H1 (cell line): ENCODE results near the gene GAB3. TPM values are rescaled to one million over a fixed set of nuclear protein-coding genes. Genes with fewer than 3 reads are reported as not detected.

Source experiments
- CTCF ChIA-PET: fragments of 300-600 bp; sonication (Branson Sonifier 250); formaldehyde crosslinking; loops from one replicate; lab custom pipeline; 2021; ENCODE audit not compliant: partially characterized antibody; lab: Charles Lee
- POLR2A ChIA-PET: fragments of 300-600 bp; sonication (Branson Sonifier 250); formaldehyde crosslinking; loops from one replicate; lab custom pipeline; 2021; ENCODE audit warnings: inconsistent platforms; ENCODE audit not compliant: partially characterized antibody; lab: Charles Lee
- DNase-seq, 2 experiments: peaks; one replicate each; pipeline versions ENCODE4 v3.0.0 to v3.0.0-alpha.2; 2010 to 2022; ENCODE audit warnings: low spot score in 2 of 2, low read depth in 1 of 2, mixed read lengths in 1 of 2
- FAIRE-seq: peaks from 2 replicates; lab custom pipeline; 2011; peaks lifted over from hg19 to GRCh38; lab: Jason Lieb, UNC
- H2AFZ ChIP-seq: 2 replicates; pipeline ENCODE4 v1.8.1; 2012; ENCODE audit warnings: low read length, inconsistent platforms
- H2AK5ac ChIP-seq: 2 replicates; pipeline ENCODE4 v1.6.1; 2013; ENCODE audit warnings: low read depth, low read length
- H2BK120ac ChIP-seq: replicated peaks from 2 replicates; pipeline ENCODE3; 2013; ENCODE audit warnings: low read depth, low read length, inconsistent platforms
- H2BK12ac ChIP-seq: 2 replicates; pipeline ENCODE4 v1.6.1; 2013; ENCODE audit warnings: low read depth, low read length
- H2BK15ac ChIP-seq: 2 replicates; pipeline ENCODE4 v1.6.1; 2013; ENCODE audit warnings: low read length
- H2BK20ac ChIP-seq: 2 replicates; pipeline ENCODE4 v1.6.1; 2013; ENCODE audit warnings: low read length
- H2BK5ac ChIP-seq: 2 replicates; pipeline ENCODE4 v1.6.1; 2013; ENCODE audit warnings: low read depth, low read length
- H3K14ac ChIP-seq: 2 replicates; pipeline ENCODE4 v1.6.1; 2013; ENCODE audit warnings: inconsistent platforms; ENCODE audit not compliant: insufficient read length
- H3K18ac ChIP-seq: 2 replicates; pipeline ENCODE4 v1.6.1; 2013; ENCODE audit warnings: low read length; ENCODE audit errors: extremely low read depth
- H3K23ac ChIP-seq: 2 replicates; pipeline ENCODE4 v1.6.1; 2013; ENCODE audit warnings: inconsistent platforms; ENCODE audit not compliant: insufficient read length
- H3K23me2 ChIP-seq: 2 replicates; pipeline ENCODE4 v1.6.1; 2013; ENCODE audit warnings: low read depth, low read length
- H3K27ac ChIP-seq: 2 replicates; pipeline ENCODE4 v1.6.1; 2011; ENCODE audit warnings: low read depth, low read length, inconsistent platforms
- H3K27me3 ChIP-seq, 4 experiments: replicated peaks in 1 of 4; 1 replicate in 1 of 4; 2 replicates in 3 of 4; pipeline versions ENCODE4 v1.6.1 to v1.8.1; 2011 to 2013; ENCODE audit warnings: low read length in 3 of 4, mild to moderate bottlenecking in 3 of 4, inconsistent platforms in 2 of 4, mixed read lengths in 2 of 4, moderate library complexity in 1 of 4; ENCODE audit not compliant: control insufficient read depth in 3 of 4, insufficient read depth in 3 of 4; ENCODE audit errors: extremely low read depth in 1 of 4
- H3K36me3 ChIP-seq, 4 experiments: 2 replicates each; pipeline versions ENCODE4 v1.6.1 to v1.8.1; 2011 to 2013; ENCODE audit warnings: mild to moderate bottlenecking in 4 of 4, low read length in 3 of 4, moderate library complexity in 2 of 4, control low read depth in 1 of 4, inconsistent platforms in 1 of 4; ENCODE audit not compliant: insufficient read depth in 4 of 4, control insufficient read depth in 2 of 4
- H3K4ac ChIP-seq: replicated peaks from 2 replicates; pipeline ENCODE3; 2013; ENCODE audit warnings: low read length, low read depth, mixed read lengths, inconsistent platforms; ENCODE audit not compliant: insufficient read length
- H3K4me1 ChIP-seq, 4 experiments: replicated peaks in 1 of 4; 1 replicate in 1 of 4; 2 replicates in 3 of 4; pipeline versions ENCODE4 v1.6.1 to v1.8.1; 2011 to 2013; ENCODE audit warnings: low read length in 3 of 4, inconsistent platforms in 2 of 4, mixed read lengths in 1 of 4; ENCODE audit not compliant: insufficient read depth in 4 of 4, control insufficient read depth in 3 of 4
- H3K4me2 ChIP-seq, 2 experiments: 2 replicates each; pipeline versions ENCODE4 v1.6.1 to v1.8.1; 2011 to 2013; ENCODE audit warnings: low read depth in 2 of 2, low read length in 2 of 2, control low read depth in 1 of 2, inconsistent platforms in 1 of 2, mild to moderate bottlenecking in 1 of 2; ENCODE audit not compliant: insufficient read depth in 1 of 2
- H3K4me3 ChIP-seq, 4 experiments: fragments of 200-600, 300-600 bp in 1 of 4; sonication (generic), shearing (Covaris generic), sonication (Bioruptor Twin) in 1 of 4; 2 replicates each; pipeline versions ENCODE4 v1.5.1 to v1.8.1; 2011 to 2016; ENCODE audit warnings: low read length in 4 of 4, low read depth in 3 of 4, control low read depth in 2 of 4, inconsistent platforms in 2 of 4, mild to moderate bottlenecking in 2 of 4, mixed read lengths in 1 of 4, moderate library complexity in 1 of 4; ENCODE audit not compliant: insufficient read depth in 2 of 4; ENCODE audit errors: extremely low read depth in 1 of 4
- H3K56ac ChIP-seq: replicated peaks from 2 replicates; pipeline ENCODE3; 2013; ENCODE audit warnings: low read depth, mild to moderate bottlenecking, mixed read lengths, low read length, inconsistent platforms; ENCODE audit not compliant: insufficient read length
- H3K79me1 ChIP-seq: 2 replicates; pipeline ENCODE4 v1.6.1; 2013; ENCODE audit warnings: low read depth, low read length, control low read depth
- H3K79me2 ChIP-seq, 2 experiments: 2 replicates each; pipeline versions ENCODE4 v1.6.1 to v1.8.1; 2012 to 2013; ENCODE audit warnings: low read length in 2 of 2, mild to moderate bottlenecking in 2 of 2, inconsistent platforms in 1 of 2; ENCODE audit not compliant: insufficient read depth in 2 of 2, control insufficient read depth in 1 of 2
- H3K9ac ChIP-seq, 4 experiments: replicated peaks in 1 of 4; 1 replicate in 1 of 4; 2 replicates in 3 of 4; pipeline versions ENCODE4 v1.6.1 to v1.8.1; 2011 to 2013; ENCODE audit warnings: low read depth in 3 of 4, low read length in 3 of 4, control low read depth in 2 of 4, mild to moderate bottlenecking in 2 of 4, moderate library complexity in 2 of 4, inconsistent platforms in 1 of 4; ENCODE audit errors: extremely low read depth in 1 of 4
- H3K9me3 ChIP-seq, 2 experiments: 2 replicates each; pipeline versions ENCODE4 v1.6.1 to v1.8.1; 2012 to 2013; ENCODE audit warnings: mild to moderate bottlenecking in 2 of 2, moderate library complexity in 2 of 2, control low read depth in 1 of 2, inconsistent platforms in 1 of 2, low read depth in 1 of 2, low read length in 1 of 2, mixed read lengths in 1 of 2; ENCODE audit not compliant: insufficient read depth in 2 of 2
- H4K20me1 ChIP-seq, 2 experiments: replicated peaks in 1 of 2; 2 replicates each; pipeline versions ENCODE3 to v1.8.1; 2011 to 2013; ENCODE audit warnings: inconsistent platforms in 2 of 2, low read length in 2 of 2, mild to moderate bottlenecking in 1 of 2; ENCODE audit not compliant: insufficient read depth in 2 of 2, control insufficient read depth in 1 of 2
- H4K5ac ChIP-seq: 2 replicates; pipeline ENCODE4 v1.6.1; 2013; ENCODE audit warnings: low read length, low read depth, mixed read lengths, inconsistent platforms; ENCODE audit not compliant: insufficient read length
- H4K8ac ChIP-seq: 2 replicates; pipeline ENCODE4 v1.8.0; 2013; ENCODE audit warnings: mild to moderate bottlenecking, moderate library complexity, low read length, inconsistent platforms; ENCODE audit not compliant: insufficient read depth; ENCODE audit errors: extremely low read depth
- H4K91ac ChIP-seq: replicated peaks from 2 replicates; pipeline ENCODE3; 2013; ENCODE audit warnings: low read length, mixed read lengths, inconsistent platforms; ENCODE audit not compliant: insufficient read length
- BCL11A ChIP-seq, 2 experiments: IDR thresholded peaks; one replicate each; pipeline ENCODE4 v1.6.1; 2011; ENCODE audit warnings: low read depth in 2 of 2, low read length in 2 of 2, mild to moderate bottlenecking in 2 of 2
- CBX8 ChIP-seq: fragments of 300-800, 300-1000 bp; sonication (generic); IDR thresholded peaks from 2 replicates; pipeline ENCODE4 v1.7.1; 2016; ENCODE audit warnings: low read depth, low read length, borderline replicate concordance
- CHD1 ChIP-seq: IDR thresholded peaks from 2 replicates; pipeline ENCODE4 v1.6.1; 2012; ENCODE audit warnings: low read depth, low read length, improper control_type of control experiment
- GTF2F1 ChIP-seq: IDR thresholded peaks from 2 replicates; pipeline ENCODE4 v1.6.1; 2012; ENCODE audit warnings: low read depth, low read length, improper control_type of control experiment, borderline replicate concordance
- NRF1 ChIP-seq: IDR thresholded peaks from 2 replicates; pipeline ENCODE4 v1.6.1; 2011; ENCODE audit warnings: mild to moderate bottlenecking, low read depth, low read length, improper control_type of control experiment
- RXRA ChIP-seq: IDR thresholded peaks from 2 replicates; pipeline ENCODE4 v1.6.1; 2011; ENCODE audit warnings: low read depth, mild to moderate bottlenecking, low read length, moderate library complexity; ENCODE audit not compliant: insufficient read depth
- YY1 ChIP-seq: IDR thresholded peaks from 2 replicates; pipeline ENCODE4 v1.6.1; 2011; ENCODE audit warnings: low read depth, mild to moderate bottlenecking, low read length
- WGBS, 2 experiments: shearing (Covaris generic) in 1 of 2; methylation state at CpG; one replicate each; pipeline versions ENCODE4 v1.1.6 to v1.1.7; 2013 to 2015; ENCODE audit warnings: low lambda C conversion rate in 2 of 2, mixed read lengths in 2 of 2, inconsistent platforms in 1 of 2, low coverage in 1 of 2, missing lambda C conversion rate in 1 of 2; ENCODE audit not compliant: insufficient replicate concordance in 2 of 2, insufficient coverage in 1 of 2, insufficient read length in 1 of 2; ENCODE audit errors: extremely low coverage in 1 of 2, missing lambda C conversion rate in 1 of 2; 5-methylcytosine and 5-hydroxymethylcytosine counted together
- polyA plus RNA-seq, 7 experiments: library from polyadenylated mRNA; depleted of rRNA in 3 of 7; stranded (reverse) in 5 of 7; unstranded in 2 of 7; fragments of >200 nt in 5 of 7; fragments of 200-250 nt in 2 of 7; gene quantifications; 1 replicate in 5 of 7; 2 replicates in 1 of 7; 4 replicates in 1 of 7; pipeline versions ENCODE4 v1.2.1 to v1.2.3, GENCODE V29; 2011 to 2013; ENCODE audit warnings: missing spikeins in 2 of 7, mixed read lengths in 2 of 7
- total RNA-seq: library from RNA; stranded (reverse); fragmentation: NEBNext Ultra II Directional; extraction: Animal tissue kit (Norgen Biotek cat#: 25700); gene quantifications from 2 replicates; pipeline ENCODE4 v1.2.1, GENCODE V29; 2021

The GAB3 gene
- total and polyA plus RNA-seq, 2 of the 8 experiments (the other 6 are each of a cell fraction or from before 2014, with no cell fraction given) = 0.48 to 1.2 TPM

GRCh38 chrX:154791939-154792338, 41.1 kb upstream of the GAB3 start:
- H3K4me2 ChIP-seq = no peak overlapping the region
- H4K8ac ChIP-seq = no peak overlapping the region
- H4K20me1 ChIP-seq = no peaks in the 10 kb centered on the region
- FAIRE-seq (no peak), DNase-seq (no peak)
- no peak overlapping the region for H3K56ac ChIP-seq
- H3K27me3 ChIP-seq = no peaks in the 10 kb centered on the region
- no peaks in the 10 kb centered on the region for H3K23me2 ChIP-seq
- no peak overlapping the region for H2AK5ac ChIP-seq
- CTCF ChIA-PET = no interaction called here
- H3K4me3 ChIP-seq = no peak overlapping the region
- no peak overlapping the region for H4K91ac ChIP-seq
- no peak overlapping the region for H4K5ac ChIP-seq
- H3K79me2 ChIP-seq = no peaks in the 10 kb centered on the region
- no peaks in the 10 kb centered on the region for H3K9me3 ChIP-seq
- POLR2A ChIA-PET = interaction anchor here (1.2 kb wide), 1 partner anchor 13 kb away, joined by 3 read pairs; no protein-coding TSS in a partner anchor
- peaks cover 0 to 2% (median 0%) of the 10 kb centered on the region in 4 experiments; a peak in 1 of 7 replicates for H3K4me1 ChIP-seq
- no peak overlapping the region for H2BK20ac ChIP-seq
- H2BK12ac ChIP-seq = no peak overlapping the region
- no peaks in the 10 kb centered on the region for H3K79me1 ChIP-seq
- no peak overlapping the region for H3K27ac ChIP-seq
- H2BK5ac ChIP-seq = no peak overlapping the region
- H3K18ac ChIP-seq = no peak overlapping the region
- H3K4ac ChIP-seq = no peak overlapping the region
- no peak overlapping the region for H3K9ac ChIP-seq
- no peak overlapping the region for H2BK120ac ChIP-seq
- H3K36me3 ChIP-seq = no peaks in the 10 kb centered on the region
- WGBS, 2 experiments = 97% methylated on average over 8 of the region's 8 CpGs; no CpG with 5 or more reads in 1 of the 2 experiments
- H2AFZ ChIP-seq = no peak overlapping the region
- H2BK15ac ChIP-seq = no peak overlapping the region
- H3K14ac ChIP-seq = no peak overlapping the region
- H3K23ac ChIP-seq = no peak overlapping the region
- no peak for TF ChIP-seq NRF1
- no peak for TF ChIP-seq CBX8
- TF ChIP-seq CHD1 = no peak
- TF ChIP-seq RXRA = no peak
- TF ChIP-seq YY1 = no peak
- TF ChIP-seq BCL11A (IDR thresholded peaks at IDR 0.05; ENCODE audit: low read depth in 2 of 2, low read length in 2 of 2) = no peak
- TF ChIP-seq GTF2F1 = no peak
